T-helper 17 cell (primary cell): Measurements from ENCODE around the gene HARS1. TPM values are rescaled to one million over a fixed set of nuclear protein-coding genes. Genes with fewer than 3 reads are reported as not detected.
"Not testable (repeated sequence)": the region's sequence is repeated elsewhere in the genome, so short reads cannot be mapped to it uniquely, and the experiment has no call there.

ENCODE experiments used
- ATAC-seq: fragments of 150-1000 bp; cut with Tn5 transposase; 2 replicates; pipeline ENCODE4 v1.10.0; 2021; ENCODE audit warnings: mild to moderate bottlenecking, moderate library complexity
- DNase-seq, 3 donors: peaks; one replicate each; pipeline versions ENCODE4 v3.0.0 to v3.0.0-alpha.2; 2020 to 2021
- H3K9me3 ChIP-seq: one replicate; pipeline ENCODE4 v1.7.0; 2013; ENCODE audit warnings: low read length, mild to moderate bottlenecking; ENCODE audit not compliant: control insufficient read depth, poor library complexity, severe bottlenecking
- H3K27ac Mint-ChIP-seq: one replicate; pipeline ENCODE4 v1.8.0; 2022; ENCODE audit warnings: mild to moderate bottlenecking, moderate library complexity, mixed read lengths
- H3K27me3 Mint-ChIP-seq: one replicate; pipeline ENCODE4 v1.8.0; 2022; ENCODE audit warnings: mixed read lengths
- H3K36me3 Mint-ChIP-seq: one replicate; pipeline ENCODE4 v1.8.0; 2022; ENCODE audit warnings: low read depth, mixed read lengths
- H3K4me1 Mint-ChIP-seq: one replicate; pipeline ENCODE4 v1.8.0; 2022; ENCODE audit warnings: mild to moderate bottlenecking, mixed read lengths
- H3K4me3 Mint-ChIP-seq: one replicate; pipeline ENCODE4 v1.8.0; 2022; ENCODE audit warnings: mild to moderate bottlenecking, moderate library complexity, mixed read lengths
- total RNA-seq, 4 donors: library from RNA in 2 of 4; stranded (reverse) in 2 of 4; gene quantifications; one replicate each; pipeline ENCODE4 v1.2.3 and lab custom pipeline; 2022 to 2026

HARS1 gene
- total RNA-seq, 2 donors from 2014 or later: 44.8 to 49.3 TPM

DNA sequence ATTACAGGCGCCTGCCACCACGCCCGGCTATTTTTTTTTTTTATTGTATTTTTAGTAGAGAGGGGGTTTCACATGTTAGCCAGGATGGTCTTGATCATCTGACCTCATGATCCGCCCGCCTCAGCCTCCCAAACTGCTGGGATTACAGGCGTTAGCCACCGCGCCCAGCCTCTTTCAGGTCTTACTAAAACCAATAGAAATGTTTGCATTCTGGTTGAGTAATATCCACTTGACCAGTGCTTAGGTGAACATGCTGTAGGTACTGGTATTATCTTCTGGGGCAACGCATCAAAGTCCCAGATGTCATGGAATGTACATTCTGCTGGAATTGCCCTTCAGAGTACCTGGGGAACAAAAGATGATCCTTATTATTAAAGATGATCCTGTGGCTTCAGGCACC lies 17.6 kb upstream of the HARS1 start:
- not testable (repeated sequence) for H3K9me3 ChIP-seq, ATAC-seq, DNase-seq, H3K27me3 Mint-ChIP-seq, H3K4me3 Mint-ChIP-seq
- Mint-ChIP-seq H3K36me3 (peaks cover 13% of the 10 kb centered on the region), H3K27ac (peak overlapping the region; percentile 99), H3K4me1 (peaks cover 28% of the 10 kb centered on the region)

DNA sequence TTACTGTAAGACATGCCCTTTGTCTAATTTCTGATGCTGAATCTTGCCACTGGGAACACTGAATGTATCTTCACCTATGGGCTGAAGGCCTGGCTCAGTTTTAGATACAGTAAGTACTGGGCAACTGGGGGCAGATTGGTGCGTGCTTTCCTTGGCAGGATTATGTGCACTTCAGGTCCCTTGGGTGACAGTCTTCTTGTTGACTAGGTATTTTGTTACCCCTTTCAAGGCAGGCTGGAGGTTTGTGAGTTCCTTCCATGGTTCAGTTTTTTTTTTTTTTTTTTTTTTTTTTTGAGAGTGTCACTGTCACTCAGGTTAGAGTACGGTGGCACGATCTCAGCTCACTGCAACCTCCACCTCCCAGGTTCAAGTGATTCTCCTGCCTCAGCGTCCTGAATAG lies 16.6 kb upstream of the HARS1 start:
- Mint-ChIP-seq H3K27me3 (no peaks in the 10 kb centered on the region), H3K27ac (no peak overlapping the region), H3K4me3 (no peak overlapping the region), H3K4me1 (peaks cover 24% of the 10 kb centered on the region), H3K36me3 (peaks cover 14% of the 10 kb centered on the region)
- ATAC-seq: no peak
- no peaks in the 10 kb centered on the region for H3K9me3 ChIP-seq
- no peak for DNase-seq

DNA sequence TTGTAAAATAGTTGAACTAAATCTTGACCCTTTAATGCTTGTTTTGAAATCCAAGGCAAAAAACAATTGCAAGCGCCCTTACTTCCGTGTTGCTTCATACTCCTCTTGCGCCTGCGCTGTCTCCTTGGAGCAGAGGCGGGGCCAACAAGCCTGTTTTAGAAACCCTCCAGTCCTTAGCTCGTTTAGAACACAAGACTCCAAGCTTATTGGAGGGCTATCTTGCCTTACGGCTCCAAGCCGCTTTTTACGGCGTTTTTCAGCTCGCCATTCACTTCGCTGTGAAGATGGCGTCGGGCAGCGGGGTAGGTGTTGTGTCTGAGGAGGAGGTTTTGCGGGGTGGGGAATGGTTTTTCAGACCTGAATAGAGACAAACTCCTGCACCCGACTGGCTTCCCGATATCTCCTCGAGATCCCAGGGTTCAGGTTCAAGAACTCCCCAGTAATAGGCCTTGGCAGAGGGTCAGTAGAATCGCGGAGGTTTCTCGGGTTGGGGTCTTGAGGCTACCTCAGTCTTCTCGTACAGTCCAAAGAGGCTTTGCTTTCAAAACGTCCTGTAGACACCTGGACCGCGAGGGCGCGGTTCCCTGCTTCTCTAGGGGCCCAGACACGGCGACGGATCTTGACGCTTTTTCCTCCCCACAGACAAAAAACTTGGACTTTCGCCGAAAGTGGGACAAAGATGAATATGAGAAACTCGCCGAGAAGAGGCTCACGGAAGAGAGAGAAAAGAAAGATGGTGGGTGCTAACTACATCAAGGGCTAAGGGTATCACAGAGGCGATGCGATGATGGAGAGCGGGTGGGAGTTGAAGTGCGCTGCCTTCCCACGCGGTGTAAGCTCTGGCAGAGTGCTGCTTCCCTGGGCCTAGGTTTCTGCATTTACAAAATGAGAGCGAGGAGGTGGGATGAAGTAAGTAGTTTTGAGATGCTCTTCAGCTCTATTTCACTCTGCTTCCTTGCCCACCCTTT lies 9.3 kb upstream of the HARS1 start, which contains the start of gene ZMAT2:
Gene ZMAT2 (plus strand): TSS at position 271 of the 968 bp plus-strand sequence. CDS start 14 bp downstream, at position 285.
- peaks cover 24% of the 10 kb centered on the region for H3K36me3 Mint-ChIP-seq
- H3K27ac Mint-ChIP-seq: peak within 1 kb of the TSS; percentile 100

DNA sequence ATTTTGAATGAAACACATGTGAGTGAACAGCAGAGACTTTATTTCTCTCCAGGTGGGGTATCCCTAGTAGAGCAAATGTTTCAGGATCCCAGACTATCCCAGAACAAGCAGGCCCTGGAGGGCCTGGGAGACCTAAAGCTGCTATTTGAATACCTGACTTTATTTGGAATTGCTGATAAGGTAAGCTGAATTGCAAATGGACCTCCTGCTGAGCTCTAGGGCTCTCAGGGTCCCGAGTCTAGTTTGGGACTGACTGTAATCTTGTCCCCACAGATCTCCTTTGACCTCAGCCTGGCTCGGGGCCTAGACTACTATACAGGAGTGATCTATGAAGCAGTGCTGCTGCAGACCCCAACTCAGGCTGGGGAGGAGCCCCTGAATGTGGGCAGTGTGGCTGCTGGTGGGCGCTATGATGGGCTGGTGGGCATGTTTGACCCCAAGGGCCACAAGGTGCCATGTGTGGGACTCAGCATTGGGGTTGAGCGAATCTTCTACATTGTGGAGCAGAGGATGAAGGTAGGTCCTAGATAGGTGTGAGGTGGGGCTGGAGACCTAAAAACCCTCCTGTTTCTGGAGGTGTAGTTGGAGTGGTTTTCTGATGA lies 5.8 kb upstream of the HARS1 start:
- no peak overlapping the region for H3K4me3 Mint-ChIP-seq
- peaks cover 27% of the 10 kb centered on the region for H3K4me1 Mint-ChIP-seq
- no peak for ATAC-seq
- H3K27ac Mint-ChIP-seq: no peak overlapping the region
- no peak for DNase-seq
- H3K36me3 Mint-ChIP-seq: peaks cover 17% of the 10 kb centered on the region
- no peaks in the 10 kb centered on the region for H3K27me3 Mint-ChIP-seq
- H3K9me3 ChIP-seq: no peaks in the 10 kb centered on the region

More for the DNA sequence above, 9.3 kb upstream of the HARS1 start, which contains the start of gene ZMAT2:
- Mint-ChIP-seq H3K4me1 (peaks cover 25% of the 10 kb centered on the region), H3K27me3 (no peaks in the 10 kb centered on the region), H3K4me3 (peak within 1 kb of the TSS; percentile 98)
- H3K9me3 ChIP-seq: no peaks in the 10 kb centered on the region
- DNase-seq: peak; percentile 80 to 88 (median 85)
- ATAC-seq: peak; percentile 99

DNA sequence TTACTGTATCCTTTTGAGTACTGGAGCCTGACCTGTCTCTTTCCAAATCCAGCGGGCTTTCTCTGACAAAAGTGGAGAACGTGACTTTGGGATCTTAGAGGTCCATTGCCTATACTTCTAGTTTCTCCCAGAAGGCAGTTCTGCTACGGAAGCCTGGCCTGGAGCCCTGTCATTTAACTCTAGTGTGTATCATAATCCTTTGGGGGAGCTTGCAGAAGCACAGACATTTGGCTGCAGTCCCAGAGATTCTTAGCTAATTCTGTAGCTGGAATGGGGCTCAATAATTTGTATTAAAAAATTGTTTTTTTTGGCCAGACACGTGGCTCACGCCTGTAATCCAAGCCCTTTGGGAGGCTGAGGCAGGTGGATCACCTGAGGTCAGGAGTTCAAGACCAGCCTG lies 3.1 kb upstream of the HARS1 start:
- no peak overlapping the region for H3K4me3 Mint-ChIP-seq
- no peaks in the 10 kb centered on the region for H3K9me3 ChIP-seq
- H3K36me3 Mint-ChIP-seq: peaks cover 14% of the 10 kb centered on the region
- no peak for ATAC-seq
- H3K27ac Mint-ChIP-seq: peak overlapping the region; percentile 24
- peaks cover 25% of the 10 kb centered on the region for H3K4me1 Mint-ChIP-seq
- DNase-seq: no peak
- H3K27me3 Mint-ChIP-seq: no peaks in the 10 kb centered on the region

DNA sequence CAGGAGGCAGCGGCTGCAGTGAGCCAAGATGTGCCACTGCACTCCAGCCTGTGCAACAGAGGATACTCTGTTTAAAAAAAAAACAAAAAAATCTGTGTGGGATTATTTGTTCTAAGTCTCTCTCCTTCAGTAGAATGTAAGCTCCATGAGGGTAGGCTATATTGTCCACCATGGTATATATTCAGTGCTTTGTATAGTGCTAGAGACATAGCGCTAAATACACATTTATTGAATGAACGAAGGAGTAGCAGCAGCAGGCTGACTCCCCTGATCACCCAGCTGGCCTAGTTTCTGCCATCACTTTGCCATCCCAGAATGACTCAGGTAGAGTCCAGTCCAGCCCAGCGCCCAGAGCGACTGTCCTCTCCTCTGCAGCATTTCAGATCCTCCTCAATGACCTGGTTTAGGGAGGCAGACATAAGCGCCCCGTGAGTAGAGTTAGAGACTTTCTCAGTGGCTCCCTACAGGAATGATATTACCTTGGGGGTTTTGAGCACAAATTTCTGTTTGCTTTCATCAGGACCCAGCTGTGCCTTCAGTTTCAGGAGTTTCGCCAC lies 716 bp downstream of the HARS1 start:
- H3K27me3 Mint-ChIP-seq: no peaks in the 10 kb centered on the region
- peak overlapping the region; percentile 98 for H3K27ac Mint-ChIP-seq
- H3K4me1 Mint-ChIP-seq: peaks cover 23% of the 10 kb centered on the region
- H3K9me3 ChIP-seq: no peaks in the 10 kb centered on the region
- no peak for DNase-seq
- H3K36me3 Mint-ChIP-seq: no peaks in the 10 kb centered on the region
- peak overlapping the region; percentile 100 for H3K4me3 Mint-ChIP-seq
- ATAC-seq: peak; percentile 2

DNA sequence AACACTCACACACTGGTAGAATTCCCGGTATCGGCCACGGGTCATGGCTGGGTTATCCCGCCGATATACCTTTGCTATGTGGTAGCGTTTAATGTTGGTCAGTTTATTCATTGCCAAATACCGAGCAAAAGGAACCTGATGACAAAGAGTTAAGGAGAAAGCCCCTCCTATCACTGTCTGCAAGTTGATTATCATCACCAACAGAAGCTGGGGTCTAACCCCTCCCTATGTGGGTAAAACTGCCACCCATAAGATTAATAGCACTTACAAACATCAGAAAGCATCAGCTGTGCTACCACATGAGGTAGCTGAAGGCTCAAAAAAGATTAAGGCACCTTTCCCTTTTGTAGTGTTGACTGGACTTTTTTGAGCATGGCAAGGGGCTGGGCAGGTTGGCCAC lies 12.2 kb downstream of the HARS1 start:
- Mint-ChIP-seq H3K27me3 (no peaks in the 10 kb centered on the region), H3K27ac (no peak overlapping the region), H3K4me3 (no peak overlapping the region), H3K36me3 (peaks cover 7% of the 10 kb centered on the region), H3K4me1 (no peaks in the 10 kb centered on the region)
- ATAC-seq (no peak), DNase-seq (no peak)
- no peaks in the 10 kb centered on the region for H3K9me3 ChIP-seq

DNA sequence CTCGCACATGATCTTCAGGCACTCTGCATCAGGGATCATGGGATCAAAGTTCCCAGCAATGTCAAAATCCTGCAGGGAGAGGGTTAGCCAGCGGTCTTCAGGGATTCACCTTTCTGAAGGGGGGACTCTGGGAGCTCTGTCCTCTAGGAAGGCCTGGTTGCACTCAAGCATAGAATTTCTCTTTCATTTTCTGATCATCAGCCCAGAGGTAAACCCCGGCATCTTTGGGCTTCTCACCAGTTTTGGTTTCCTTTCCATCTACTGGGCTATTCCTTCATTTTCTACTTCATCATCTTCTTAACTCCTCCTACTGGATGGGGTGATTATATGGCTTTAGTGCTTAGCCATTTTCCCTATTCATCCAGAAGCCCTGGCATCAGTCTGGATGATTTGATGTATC lies 13.2 kb downstream of the HARS1 start:
- H3K4me3 Mint-ChIP-seq: no peak overlapping the region
- peaks cover 7% of the 10 kb centered on the region for H3K36me3 Mint-ChIP-seq
- H3K4me1 Mint-ChIP-seq: no peaks in the 10 kb centered on the region
- no peak for ATAC-seq
- DNase-seq: no peak
- H3K27me3 Mint-ChIP-seq: no peaks in the 10 kb centered on the region
- H3K9me3 ChIP-seq: no peaks in the 10 kb centered on the region
- peak overlapping the region; percentile 37 for H3K27ac Mint-ChIP-seq

DNA sequence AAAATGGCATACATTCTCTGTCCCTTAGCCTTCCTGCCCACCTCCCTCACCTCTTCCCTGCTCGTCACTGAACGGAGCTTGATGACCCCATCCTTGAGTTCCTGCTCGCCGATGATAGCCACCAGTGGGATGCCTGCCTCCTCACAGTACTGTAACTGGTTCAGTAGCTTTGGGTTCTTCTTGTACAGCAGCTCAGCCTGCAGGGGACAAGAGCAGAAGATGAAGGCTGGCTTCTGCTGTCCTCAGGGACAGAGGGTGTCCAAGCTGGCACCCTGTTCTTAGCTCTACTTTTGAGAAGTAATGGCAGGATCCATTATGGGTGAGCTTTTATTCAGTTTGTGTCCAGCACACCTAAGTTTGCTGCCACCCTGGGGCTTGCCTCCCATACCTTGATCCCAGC lies 16.5 kb downstream of the HARS1 start:
- DNase-seq: no peak
- H3K9me3 ChIP-seq: no peaks in the 10 kb centered on the region
- Mint-ChIP-seq H3K4me3 (no peak overlapping the region), H3K27ac (peak overlapping the region; percentile 3), H3K4me1 (no peaks in the 10 kb centered on the region), H3K27me3 (no peaks in the 10 kb centered on the region), H3K36me3 (peaks cover 2% of the 10 kb centered on the region)
- no peak for ATAC-seq

DNA sequence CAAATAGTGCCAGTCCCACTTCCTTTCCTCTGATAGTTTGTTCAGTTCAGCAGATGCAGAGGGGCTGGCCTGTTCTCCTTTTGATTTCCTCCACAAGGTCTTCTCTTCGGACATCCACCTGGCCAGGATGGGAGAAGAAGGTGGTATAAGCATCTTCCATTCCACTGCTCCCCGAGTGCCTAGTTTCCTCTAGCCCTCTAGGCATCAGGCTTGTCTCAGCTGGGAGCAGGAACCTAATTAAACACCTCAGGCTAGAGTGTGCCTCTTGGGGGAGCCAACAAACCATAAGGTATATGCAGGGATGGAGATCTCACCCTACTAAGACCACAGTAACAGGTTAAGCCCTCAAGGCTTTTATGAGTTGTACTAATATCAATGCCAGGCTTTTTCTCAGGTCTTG lies 17.0 kb downstream of the HARS1 start:
- ATAC-seq (no peak), DNase-seq (no peak)
- peak overlapping the region; percentile 3 for H3K27ac Mint-ChIP-seq
- H3K4me1 Mint-ChIP-seq: no peaks in the 10 kb centered on the region
- no peaks in the 10 kb centered on the region for H3K9me3 ChIP-seq
- no peaks in the 10 kb centered on the region for H3K27me3 Mint-ChIP-seq
- H3K36me3 Mint-ChIP-seq: peaks cover 2% of the 10 kb centered on the region
- H3K4me3 Mint-ChIP-seq: no peak overlapping the region

DNA sequence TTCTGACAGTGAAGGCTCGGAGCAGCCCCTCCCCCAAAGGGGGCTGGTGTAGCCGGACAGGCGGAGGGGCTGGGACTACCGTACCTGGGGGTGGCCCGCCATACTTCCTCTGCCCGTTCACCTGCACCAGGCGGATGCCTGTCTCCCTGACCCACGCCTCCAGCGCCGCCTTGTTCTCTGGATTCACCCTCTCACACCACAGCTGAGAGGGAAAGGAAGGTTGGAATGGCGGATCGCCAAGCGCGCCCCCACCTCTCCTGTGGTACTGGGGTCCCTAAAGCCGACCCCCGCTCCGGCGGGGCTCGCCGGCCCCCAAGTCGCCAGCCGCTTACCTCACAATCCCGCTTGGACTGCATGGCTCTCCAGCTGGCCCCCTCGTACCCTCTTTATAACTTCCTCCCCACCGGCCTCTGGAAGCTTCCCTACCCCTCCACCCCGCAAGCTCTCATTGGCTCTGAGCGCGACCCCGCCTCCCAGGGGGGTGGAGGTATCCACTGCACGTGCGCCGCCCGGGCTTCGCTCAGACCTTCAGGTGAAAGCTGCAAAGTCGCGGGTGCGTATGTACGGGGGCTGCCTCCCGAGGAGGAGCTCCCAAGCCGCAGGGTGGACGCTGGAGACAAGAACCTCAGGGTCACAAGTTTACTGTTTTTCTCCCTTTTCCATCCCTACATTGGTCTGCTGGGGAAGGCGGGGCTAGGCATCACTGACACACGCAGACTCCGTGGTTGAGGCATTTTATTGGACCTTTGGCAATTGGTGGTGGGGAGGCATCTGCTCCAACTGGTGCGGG lies 17.8 kb downstream of the HARS1 start, which contains the start of gene DND1:
Gene DND1 (minus strand): TSS at position 390 of the 790 bp plus-strand sequence. CDS start 34 bp downstream, at position 356.
- Mint-ChIP-seq H3K4me1 (no peaks in the 10 kb centered on the region), H3K27me3 (no peaks in the 10 kb centered on the region), H3K27ac (peak within 1 kb of the TSS; percentile 3), H3K4me3 (no peak within 1 kb of the TSS), H3K36me3 (peaks cover 2% of the 10 kb centered on the region)
- no peaks in the 10 kb centered on the region for H3K9me3 ChIP-seq
- ATAC-seq: no peak
- no peak for DNase-seq

DNA sequence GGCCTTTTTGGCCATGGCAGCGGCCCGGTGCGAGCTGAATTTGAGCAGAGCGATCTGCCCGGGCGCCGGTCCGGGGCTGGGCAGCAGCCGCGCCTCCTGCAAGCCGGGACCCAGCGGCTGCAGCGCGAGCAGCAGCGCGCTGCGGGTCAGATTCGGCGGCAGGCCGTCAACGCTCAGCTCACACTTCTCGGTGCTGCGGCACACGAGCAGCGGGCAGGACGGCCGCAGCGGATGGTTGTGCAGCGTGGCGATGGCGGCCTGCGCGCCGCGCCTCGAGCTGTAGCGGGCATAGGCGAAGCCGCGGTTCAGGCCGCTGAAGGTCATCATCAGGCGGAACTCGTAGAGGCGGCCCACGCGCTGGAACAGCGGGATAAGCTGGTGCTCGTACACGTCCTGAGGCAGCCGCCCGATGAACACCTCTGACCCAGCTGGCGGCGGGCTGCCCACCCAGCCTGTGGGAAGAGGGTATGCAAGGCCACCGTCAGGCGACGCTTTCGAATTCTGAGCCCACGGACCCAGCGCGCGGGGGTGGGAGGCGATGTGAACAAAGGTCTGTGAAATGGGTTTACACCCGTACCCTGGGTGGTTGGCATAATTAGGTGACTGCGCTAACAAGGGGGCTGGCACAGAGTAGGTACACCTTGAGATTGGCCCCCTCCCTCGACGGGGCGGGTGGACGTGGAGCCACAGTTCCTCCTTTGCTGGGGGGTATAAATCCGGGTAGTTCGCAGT lies 18.5 kb downstream of the HARS1 start:
- no peak overlapping the region for H3K4me3 Mint-ChIP-seq
- H3K27ac Mint-ChIP-seq: no peak overlapping the region
- ATAC-seq: no peak
- H3K9me3 ChIP-seq: no peaks in the 10 kb centered on the region
- no peak for DNase-seq
- peaks cover 2% of the 10 kb centered on the region for H3K36me3 Mint-ChIP-seq
- H3K4me1 Mint-ChIP-seq: peaks cover 6% of the 10 kb centered on the region
- no peaks in the 10 kb centered on the region for H3K27me3 Mint-ChIP-seq
